Heart left ventricle (tissue), 13 donors: Measurements from ENCODE around the gene RGMA.

Experiments
- CTCF ChIP-seq, 12 donors: fragments of 200-600 bp; sonication (generic) in 4 of 12; IDR thresholded peaks; one replicate each; pipeline versions ENCODE4 v1.5.0 to v1.8.0; 2018 to 2022; ENCODE audit warnings: antibody characterized with exemption in 12 of 12, mild to moderate bottlenecking in 5 of 12
- POLR2A ChIP-seq, 2 donors: fragments of 450-650 bp; IDR thresholded peaks; one replicate each; pipeline ENCODE4 v1.6.1; 2017; ENCODE audit warnings: antibody characterized with exemption in 2 of 2, mild to moderate bottlenecking in 2 of 2, moderate library complexity in 2 of 2
- donor health status: ischemic (EF 13 %, LVEDD 7.1; RV severe dilation, severe dysfunction).
- donor health status: DM: no; HTN: yes; CAD: no.
- donor health status: DM: no; HTN: no; CAD: no.
- donor health status: ischemic (EF 25% LVEDD 6.9; RV normal size, moderate dysfunction).
- donor health status: ischemic (EF 25% LVEDD 5.7; RV mildly dilated, moderate dysfunction).
- donor health status: ischemic (EF 35%, LVEDD 5.7; RV mildly dilated, moderate dysfunction).
- donor health status: nonischemic (EF 11% LVEDD 7.7; RV severe dilation, severe dysfunction).
- donor health status: DM: yes; HTN: yes; CAD: no.
- donor health status: PGD.
- donor health status: ischemic (EF 29% LVEDD 5.4; RV normal size, mild dysfunction).
- donor health status: nonischemic (EF 23%, LVEDD 6.1; RV moderate dilation, normal function).

- TF ChIP-seq CTCF (IDR thresholded peaks at IDR 0.05) = no peak
- TF ChIP-seq POLR2A (IDR thresholded peaks at IDR 0.05) = no peak
Observed at GRCh38 chr15:93071469-93071936, 17.5 kb downstream of the RGMA start.
